ENCODE data around the gene TEX10.

DNA sequence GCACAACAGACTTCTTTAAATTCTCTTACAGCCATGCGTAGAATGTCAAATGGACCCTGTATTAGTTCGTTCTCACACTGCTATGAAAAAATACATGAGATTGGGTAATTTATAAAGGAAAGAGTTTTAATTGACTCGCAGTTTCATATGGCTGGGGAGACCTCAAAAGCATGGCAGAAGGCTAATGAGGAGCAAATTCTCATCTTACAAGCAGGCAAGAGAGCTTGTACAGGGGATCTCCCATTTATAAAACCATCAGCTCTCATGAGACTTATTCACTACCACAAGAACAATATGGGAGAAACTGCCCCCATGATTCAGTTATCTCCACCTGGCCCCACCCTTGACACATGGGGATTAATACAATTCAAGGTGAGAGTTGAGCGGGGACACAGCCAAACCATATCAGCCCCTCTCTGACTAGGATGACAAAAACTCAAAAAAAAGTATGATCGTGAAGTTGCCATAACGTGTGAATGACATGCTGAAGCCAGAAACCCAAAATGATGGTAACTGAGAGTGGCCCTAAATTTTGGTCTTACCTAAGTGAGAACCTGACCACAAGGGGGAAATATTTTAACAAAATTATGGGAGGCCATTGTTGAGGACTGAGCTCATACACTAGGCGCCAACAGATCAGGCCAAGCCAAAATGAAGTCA lies 17.5 kb upstream of the TEX10 start:
- TF ChIP-seq, protein P1, sequence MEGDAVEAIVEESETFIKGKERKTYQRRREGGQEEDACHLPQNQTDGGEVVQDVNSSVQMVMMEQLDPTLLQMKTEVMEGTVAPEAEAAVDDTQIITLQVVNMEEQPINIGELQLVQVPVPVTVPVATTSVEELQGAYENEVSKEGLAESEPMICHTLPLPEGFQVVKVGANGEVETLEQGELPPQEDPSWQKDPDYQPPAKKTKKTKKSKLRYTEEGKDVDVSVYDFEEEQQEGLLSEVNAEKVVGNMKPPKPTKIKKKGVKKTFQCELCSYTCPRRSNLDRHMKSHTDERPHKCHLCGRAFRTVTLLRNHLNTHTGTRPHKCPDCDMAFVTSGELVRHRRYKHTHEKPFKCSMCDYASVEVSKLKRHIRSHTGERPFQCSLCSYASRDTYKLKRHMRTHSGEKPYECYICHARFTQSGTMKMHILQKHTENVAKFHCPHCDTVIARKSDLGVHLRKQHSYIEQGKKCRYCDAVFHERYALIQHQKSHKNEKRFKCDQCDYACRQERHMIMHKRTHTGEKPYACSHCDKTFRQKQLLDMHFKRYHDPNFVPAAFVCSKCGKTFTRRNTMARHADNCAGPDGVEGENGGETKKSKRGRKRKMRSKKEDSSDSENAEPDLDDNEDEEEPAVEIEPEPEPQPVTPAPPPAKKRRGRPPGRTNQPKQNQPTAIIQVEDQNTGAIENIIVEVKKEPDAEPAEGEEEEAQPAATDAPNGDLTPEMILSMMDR (IDR thresholded peaks at IDR 0.05) = no peak
- no peak for TF ChIP-seq POLR2AphosphoS5 (IDR thresholded peaks at IDR 0.05)

Data from suprapubic skin (tissue), 3 donors.